Skeletal muscle cell (primary cell): ENCODE measurements around the gene SEMG2.

Source experiments
- DNase-seq: peaks from one replicate; pipeline ENCODE4 v3.0.0-alpha.2; 2010; ENCODE audit warnings: low read depth
- H3K4me3 ChIP-seq: 2 replicates; pipeline ENCODE4 v1.5.1; 2011; ENCODE audit warnings: low read depth, mild to moderate bottlenecking, control low read depth, low read length, moderate library complexity

SEMG2 gene

GRCh38 chr20:45269754-45270270, 48.6 kb downstream of the SEMG2 start:
- DNase-seq = no peak
- no peak overlapping the region for H3K4me3 ChIP-seq
